ENCODE measurements around the gene CCDC8.

DNA sequence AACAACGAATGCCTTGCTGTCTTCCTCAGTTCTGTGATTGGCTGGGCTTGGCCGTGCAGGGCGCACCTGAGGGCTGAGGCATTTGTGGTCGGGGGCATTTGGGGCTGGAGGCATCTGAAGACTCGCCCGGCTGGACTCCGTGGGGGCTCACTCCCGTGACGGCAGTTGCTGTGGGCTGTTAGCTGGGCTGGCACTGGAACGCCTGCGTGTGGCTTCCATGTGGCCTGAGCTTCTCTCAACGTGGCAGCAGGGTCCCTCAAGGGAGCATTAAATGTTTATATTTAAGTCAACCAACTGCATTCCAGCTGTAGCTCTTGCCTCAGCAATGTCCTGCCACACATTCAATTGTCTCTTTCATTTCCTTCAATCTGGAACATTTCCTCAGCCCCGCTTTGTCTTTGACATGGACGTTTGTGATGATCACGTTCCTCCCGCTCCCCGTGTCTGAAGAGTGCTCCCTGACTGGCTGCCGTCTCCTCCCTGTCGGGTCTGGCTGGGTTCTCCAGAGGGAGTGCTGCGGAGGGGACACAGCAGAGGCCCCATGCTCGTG lies 21.0 kb downstream of the CCDC8 start:
- TF ChIP-seq SIX5 (IDR thresholded peaks at IDR 0.05; ENCODE audit: borderline replicate concordance in 1 of 2, insufficient read depth in 1 of 2, low read depth in 1 of 2, low read length in 2 of 2), result no peak
- TF ChIP-seq MAFK (IDR thresholded peaks at IDR 0.05; ENCODE audit: low read length), result no peak
- no peak for TF ChIP-seq NCOA2 (IDR thresholded peaks at IDR 0.05; ENCODE audit: partially characterized antibody in 2 of 2)
- no peak for TF ChIP-seq L3MBTL2 (IDR thresholded peaks at IDR 0.05)
- no peak for TF ChIP-seq BRCA1 (IDR thresholded peaks at IDR 0.05)
- TF ChIP-seq BRCA1 (CRISPR knock-in tag; IDR thresholded peaks at IDR 0.05), result no peak
- no peak for TF ChIP-seq ZNF444 (CRISPR knock-in tag; IDR thresholded peaks at IDR 0.05)
- TF ChIP-seq SIN3A (IDR thresholded peaks at IDR 0.05; ENCODE audit: borderline replicate concordance in 2 of 2, control insufficient read depth in 1 of 2, low read depth in 2 of 2, low read length in 2 of 2), result no peak
- no peak for TF ChIP-seq ZBTB49 (CRISPR knock-in tag; IDR thresholded peaks at IDR 0.05; ENCODE audit: borderline replicate concordance)
